ENCODE results near the gene CHRNA7. TPM values are rescaled to one million over a fixed set of nuclear protein-coding genes. Genes with fewer than 3 reads are reported as not detected.

CHRNA7 gene
- polyA plus RNA-seq (2012; ENCODE audit: low read depth, missing spikeins), result not detected

DNA sequence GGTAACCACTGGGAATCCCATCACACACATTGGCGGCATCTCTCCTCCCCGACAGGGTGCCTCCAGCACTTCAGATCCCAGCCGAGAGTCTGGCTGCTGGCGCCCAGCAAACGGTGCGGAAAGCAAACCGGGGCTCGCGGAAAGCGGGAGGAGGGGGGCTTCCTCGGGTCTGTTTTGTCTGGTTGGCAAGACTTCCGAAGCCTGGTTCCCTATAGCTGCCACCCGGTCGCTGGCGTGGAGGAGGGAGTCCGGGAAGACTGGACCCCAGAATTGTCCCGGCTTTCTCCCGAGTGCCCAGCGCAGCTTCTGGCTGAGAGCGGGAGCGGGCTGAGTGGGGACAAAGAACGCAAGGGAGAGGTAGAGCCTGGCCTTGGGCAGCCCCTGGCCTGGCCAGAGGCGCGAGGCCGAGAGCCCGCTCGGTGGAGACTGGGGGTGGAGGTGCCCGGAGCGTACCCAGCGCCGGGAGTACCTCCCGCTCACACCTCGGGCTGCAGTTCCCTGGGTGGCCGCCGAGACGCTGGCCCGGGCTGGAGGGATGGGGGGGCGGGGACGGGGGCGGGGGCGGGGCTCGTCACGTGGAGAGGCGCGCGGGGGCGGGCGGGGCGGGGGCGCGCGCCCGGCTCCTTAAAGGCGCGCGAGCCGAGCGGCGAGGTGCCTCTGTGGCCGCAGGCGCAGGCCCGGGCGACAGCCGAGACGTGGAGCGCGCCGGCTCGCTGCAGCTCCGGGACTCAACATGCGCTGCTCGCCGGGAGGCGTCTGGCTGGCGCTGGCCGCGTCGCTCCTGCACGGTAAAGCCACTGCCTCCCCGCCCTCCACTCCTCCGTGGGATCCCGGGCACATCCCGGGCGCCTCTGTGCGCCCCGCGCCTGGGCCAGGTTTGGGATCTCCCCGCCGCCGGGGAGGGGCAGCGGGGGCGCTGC, at the start of gene CHRNA7:
Gene CHRNA7, plus strand, starts transcription at position 654 of the 920 bp plus-strand sequence. Its CDS starts 80 bp downstream, at position 734.
- TF ChIP-seq SPI1 (IDR thresholded peaks at IDR 0.05; ENCODE audit: low read depth, low read length), result no peak
- no peak for TF ChIP-seq POU2F2 (IDR thresholded peaks at IDR 0.05; ENCODE audit: low read depth, low read length)
- TF ChIP-seq POLR2AphosphoS5 (IDR thresholded peaks at IDR 0.05; ENCODE audit: low read depth, low read length), result no peak
- TF ChIP-seq PAX5 (IDR thresholded peaks at IDR 0.05; ENCODE audit: insufficient read depth, low read length, severe bottlenecking), result no peak
- FAIRE-seq (no peak), DNase-seq (ENCODE audit: insufficient read length, low spot score) (peak; percentile 46)

DNA sequence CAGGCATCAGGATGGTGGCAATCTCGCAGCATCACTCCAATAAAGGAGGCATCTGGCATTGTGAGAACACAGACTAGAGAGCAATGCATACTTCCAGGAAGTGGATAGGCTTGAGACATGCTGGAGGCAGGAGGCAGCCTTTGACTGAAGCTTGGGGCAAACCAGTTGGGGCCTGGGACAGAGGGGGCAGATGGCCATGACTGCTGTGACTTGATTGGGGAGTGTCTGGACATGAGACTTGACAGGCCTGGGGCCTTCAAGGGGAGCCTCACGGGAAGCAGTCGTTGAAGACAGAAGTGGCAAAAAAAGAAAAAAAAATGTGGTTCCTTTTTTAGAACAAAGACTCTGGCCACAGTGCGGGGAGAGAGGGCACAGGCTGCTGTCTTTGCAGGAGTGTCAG, 44.7 kb upstream of the CHRNA7 start:
- no peak for TF ChIP-seq PAX5 (IDR thresholded peaks at IDR 0.05; ENCODE audit: insufficient read depth, low read length, severe bottlenecking)
- no peak for TF ChIP-seq POU2F2 (IDR thresholded peaks at IDR 0.05; ENCODE audit: low read depth, low read length)
- no peak for TF ChIP-seq TAF1 (IDR thresholded peaks at IDR 0.05; ENCODE audit: low read depth, low read length)
- TF ChIP-seq SPI1 (IDR thresholded peaks at IDR 0.05; ENCODE audit: low read depth, low read length), result no peak
- TF ChIP-seq POLR2A (IDR thresholded peaks at IDR 0.05; ENCODE audit: low read depth, low read length), result no peak
- no peak for TF ChIP-seq POLR2AphosphoS5 (IDR thresholded peaks at IDR 0.05; ENCODE audit: low read depth, low read length)
- no peak for DNase-seq (ENCODE audit: insufficient read length, low spot score)
- no peak for FAIRE-seq

DNA sequence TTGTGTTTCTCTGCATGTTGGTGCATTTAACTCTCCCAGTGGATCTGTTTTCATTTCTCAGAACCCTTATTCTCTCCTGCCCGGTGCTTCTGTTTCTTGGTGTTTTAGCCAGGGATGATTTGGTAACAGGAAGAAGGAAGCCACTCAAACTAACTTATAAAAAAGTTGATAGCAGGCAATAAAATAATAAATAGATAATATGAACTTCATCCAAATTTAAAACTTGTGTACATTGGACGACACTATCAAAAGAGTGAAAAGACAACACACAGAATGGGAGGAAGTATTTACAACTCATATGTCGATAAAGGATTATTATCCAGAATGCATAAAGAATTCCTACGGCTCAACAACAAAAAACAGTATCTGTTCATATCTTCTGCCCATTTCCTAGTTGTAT, 37.3 kb upstream of the CHRNA7 start:
- TF ChIP-seq PAX5 (IDR thresholded peaks at IDR 0.05; ENCODE audit: insufficient read depth, low read length, severe bottlenecking) (no peak), POLR2A (IDR thresholded peaks at IDR 0.05; ENCODE audit: low read depth, low read length) (no peak), TAF1 (IDR thresholded peaks at IDR 0.05; ENCODE audit: low read depth, low read length) (no peak), SPI1 (IDR thresholded peaks at IDR 0.05; ENCODE audit: low read depth, low read length) (no peak), POLR2AphosphoS5 (IDR thresholded peaks at IDR 0.05; ENCODE audit: low read depth, low read length) (no peak)

DNA sequence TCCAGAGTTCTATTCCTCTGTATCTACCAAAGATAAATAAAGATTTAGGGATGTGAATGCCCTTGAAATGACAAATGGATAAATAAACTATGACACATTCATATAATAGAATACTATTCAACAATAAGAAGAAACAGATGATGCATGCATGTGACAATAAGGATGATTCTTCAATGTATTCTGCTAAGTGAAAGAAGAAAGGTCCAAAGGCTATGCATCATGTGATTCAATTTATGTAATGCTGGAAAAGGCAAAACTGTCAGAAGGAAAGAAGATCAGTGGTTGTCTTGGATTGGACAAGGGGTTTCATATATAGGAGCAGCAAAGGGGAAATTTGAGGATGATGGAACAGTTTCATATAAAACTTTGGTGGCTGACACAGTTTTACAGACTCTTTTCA, 32.6 kb upstream of the CHRNA7 start:
- no peak for FAIRE-seq
- TF ChIP-seq SPI1 (IDR thresholded peaks at IDR 0.05; ENCODE audit: low read depth, low read length), result no peak
- no peak for TF ChIP-seq PAX5 (IDR thresholded peaks at IDR 0.05; ENCODE audit: insufficient read depth, low read length, severe bottlenecking)
- TF ChIP-seq POLR2AphosphoS5 (IDR thresholded peaks at IDR 0.05; ENCODE audit: low read depth, low read length), result no peak
- TF ChIP-seq POLR2A (IDR thresholded peaks at IDR 0.05; ENCODE audit: low read depth, low read length), result no peak
- TF ChIP-seq POU2F2 (IDR thresholded peaks at IDR 0.05; ENCODE audit: low read depth, low read length), result no peak
- TF ChIP-seq TAF1 (IDR thresholded peaks at IDR 0.05; ENCODE audit: low read depth, low read length), result no peak
- DNase-seq (ENCODE audit: insufficient read length, low spot score), result no peak

More for the DNA sequence above, 37.3 kb upstream of the CHRNA7 start:
- DNase-seq (ENCODE audit: insufficient read length, low spot score), result no peak
- no peak for FAIRE-seq

DNA sequence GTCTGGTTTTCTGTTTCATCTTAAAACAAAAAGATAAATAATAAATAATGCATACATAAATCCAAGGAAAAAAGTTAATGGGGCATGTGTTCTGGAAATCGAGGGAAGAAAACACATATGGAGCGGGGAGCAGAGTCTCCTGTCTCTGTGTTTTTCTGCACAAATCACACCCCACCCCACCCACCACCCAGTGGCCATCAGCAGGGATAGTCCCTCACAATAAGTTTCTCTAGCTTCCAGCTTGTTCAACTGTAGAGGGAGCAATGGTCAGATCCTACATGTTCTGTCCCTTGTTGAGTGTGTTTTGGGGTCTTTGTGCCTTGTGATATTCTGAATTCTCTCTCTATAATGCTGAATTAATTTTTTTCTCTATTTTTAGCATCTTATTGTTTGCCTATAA, 26.8 kb upstream of the CHRNA7 start:
- no peak for FAIRE-seq
- DNase-seq (ENCODE audit: insufficient read length, low spot score), result no peak
- TF ChIP-seq POU2F2 (IDR thresholded peaks at IDR 0.05; ENCODE audit: low read depth, low read length), result no peak
- no peak for TF ChIP-seq POLR2A (IDR thresholded peaks at IDR 0.05; ENCODE audit: low read depth, low read length)
- no peak for TF ChIP-seq SPI1 (IDR thresholded peaks at IDR 0.05; ENCODE audit: low read depth, low read length)
- no peak for TF ChIP-seq TAF1 (IDR thresholded peaks at IDR 0.05; ENCODE audit: low read depth, low read length)
- no peak for TF ChIP-seq PAX5 (IDR thresholded peaks at IDR 0.05; ENCODE audit: insufficient read depth, low read length, severe bottlenecking)
- TF ChIP-seq POLR2AphosphoS5 (IDR thresholded peaks at IDR 0.05; ENCODE audit: low read depth, low read length), result no peak

DNA sequence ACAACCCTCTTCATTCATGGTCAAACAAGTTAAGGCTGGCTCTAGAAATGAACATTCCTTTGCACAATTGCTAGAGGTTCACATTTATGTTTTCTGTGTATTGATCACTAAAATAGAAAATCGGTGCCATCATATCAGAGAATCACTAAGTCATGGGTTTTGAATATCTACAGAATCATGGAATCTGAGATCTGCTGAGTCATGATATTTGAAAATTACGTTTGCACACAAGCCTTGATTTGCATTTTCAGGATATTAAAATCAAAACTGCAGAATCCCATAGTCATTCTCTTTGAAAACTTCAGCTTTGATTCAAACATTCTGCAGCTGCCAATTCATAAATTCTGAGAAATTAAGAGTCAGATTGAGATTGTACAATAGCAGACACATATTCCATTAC, 26.1 kb upstream of the CHRNA7 start:
- FAIRE-seq (no peak), DNase-seq (ENCODE audit: insufficient read length, low spot score) (no peak)
- TF ChIP-seq POLR2AphosphoS5 (IDR thresholded peaks at IDR 0.05; ENCODE audit: low read depth, low read length) (no peak), TAF1 (IDR thresholded peaks at IDR 0.05; ENCODE audit: low read depth, low read length) (no peak), PAX5 (IDR thresholded peaks at IDR 0.05; ENCODE audit: insufficient read depth, low read length, severe bottlenecking) (no peak), SPI1 (IDR thresholded peaks at IDR 0.05; ENCODE audit: low read depth, low read length) (no peak), POU2F2 (IDR thresholded peaks at IDR 0.05; ENCODE audit: low read depth, low read length) (no peak), POLR2A (IDR thresholded peaks at IDR 0.05; ENCODE audit: low read depth, low read length) (no peak)

DNA sequence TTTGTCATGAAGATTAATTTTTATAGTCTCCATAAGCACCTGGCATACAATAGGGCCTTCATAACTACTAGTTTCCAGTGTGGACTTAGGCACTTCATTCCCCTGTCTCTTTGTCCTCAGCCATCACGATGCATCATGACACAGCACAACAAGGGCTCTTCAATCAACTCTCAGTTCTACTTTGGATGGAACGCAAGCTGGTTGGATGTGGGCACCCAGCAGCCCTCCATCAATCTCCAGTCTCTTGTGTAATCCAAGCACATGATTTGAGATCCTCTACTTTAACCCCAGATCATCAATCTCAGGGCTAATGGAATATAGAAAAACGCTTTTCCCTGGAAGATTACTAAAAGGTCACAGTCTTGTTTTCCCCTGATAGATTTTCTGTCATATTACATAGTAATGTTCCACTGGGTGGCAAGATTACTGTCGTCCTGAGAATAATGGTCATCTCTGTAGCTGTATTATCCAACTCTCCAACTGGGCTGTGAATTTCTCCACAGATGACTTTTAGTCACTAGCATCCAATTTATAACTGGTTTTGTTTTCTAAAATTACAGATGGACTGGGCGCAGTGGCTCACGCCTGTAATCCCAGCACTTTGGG, 22.9 kb upstream of the CHRNA7 start:
- TF ChIP-seq POLR2AphosphoS5 (IDR thresholded peaks at IDR 0.05; ENCODE audit: low read depth, low read length) (no peak), SPI1 (IDR thresholded peaks at IDR 0.05; ENCODE audit: low read depth, low read length) (no peak), TAF1 (IDR thresholded peaks at IDR 0.05; ENCODE audit: low read depth, low read length) (no peak), POU2F2 (IDR thresholded peaks at IDR 0.05; ENCODE audit: low read depth, low read length) (no peak), PAX5 (IDR thresholded peaks at IDR 0.05; ENCODE audit: insufficient read depth, low read length, severe bottlenecking) (no peak), POLR2A (IDR thresholded peaks at IDR 0.05; ENCODE audit: low read depth, low read length) (no peak)
- no peak for DNase-seq (ENCODE audit: insufficient read length, low spot score)
- no peak for FAIRE-seq

DNA sequence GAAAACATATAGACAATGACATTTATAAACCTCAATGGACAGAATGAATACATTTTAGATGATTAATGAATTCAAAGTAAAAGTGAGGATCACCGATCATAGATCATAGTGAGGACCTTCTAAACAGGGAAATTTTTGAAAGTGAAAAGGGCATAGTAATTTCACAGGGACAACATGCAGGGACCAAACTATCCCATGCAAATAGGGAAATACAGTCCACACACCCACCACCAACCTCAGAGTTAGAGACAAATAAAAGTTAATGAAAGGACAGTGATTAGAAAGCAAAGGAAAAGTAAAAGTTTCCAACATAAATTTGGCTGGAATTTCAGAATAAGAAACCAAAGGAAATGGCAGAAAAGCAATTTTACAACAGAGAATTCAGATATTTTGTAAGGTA, 15.4 kb upstream of the CHRNA7 start:
- no peak for FAIRE-seq
- TF ChIP-seq POLR2AphosphoS5 (IDR thresholded peaks at IDR 0.05; ENCODE audit: low read depth, low read length) (no peak), POLR2A (IDR thresholded peaks at IDR 0.05; ENCODE audit: low read depth, low read length) (no peak), TAF1 (IDR thresholded peaks at IDR 0.05; ENCODE audit: low read depth, low read length) (no peak), PAX5 (IDR thresholded peaks at IDR 0.05; ENCODE audit: insufficient read depth, low read length, severe bottlenecking) (no peak), SPI1 (IDR thresholded peaks at IDR 0.05; ENCODE audit: low read depth, low read length) (no peak)

DNA sequence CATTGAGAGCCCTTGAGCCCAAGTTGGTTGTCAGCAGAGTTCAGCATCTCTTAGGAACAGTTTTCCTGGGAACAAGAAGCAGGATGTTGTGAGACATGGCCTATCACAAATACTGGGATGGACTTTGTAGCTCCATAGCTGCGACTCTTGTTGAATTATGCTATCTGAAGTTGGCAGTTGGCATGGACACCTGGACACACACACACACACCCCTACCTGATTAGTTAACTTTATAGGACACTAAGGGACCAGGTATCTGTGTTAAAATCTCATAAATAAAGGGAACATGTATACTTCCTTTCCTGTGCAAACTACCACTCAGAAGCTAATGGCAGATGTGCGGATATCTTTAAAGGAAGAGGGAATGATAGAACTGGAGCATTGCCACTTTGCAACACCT, 10.2 kb upstream of the CHRNA7 start:
- TF ChIP-seq POLR2AphosphoS5 (IDR thresholded peaks at IDR 0.05; ENCODE audit: low read depth, low read length) (no peak), PAX5 (IDR thresholded peaks at IDR 0.05; ENCODE audit: insufficient read depth, low read length, severe bottlenecking) (no peak), SPI1 (IDR thresholded peaks at IDR 0.05; ENCODE audit: low read depth, low read length) (no peak), POLR2A (IDR thresholded peaks at IDR 0.05; ENCODE audit: low read depth, low read length) (no peak), POU2F2 (IDR thresholded peaks at IDR 0.05; ENCODE audit: low read depth, low read length) (no peak), TAF1 (IDR thresholded peaks at IDR 0.05; ENCODE audit: low read depth, low read length) (no peak)
- DNase-seq (ENCODE audit: insufficient read length, low spot score), result no peak
- FAIRE-seq, result no peak

More for the DNA sequence above, 15.4 kb upstream of the CHRNA7 start:
- no peak for DNase-seq (ENCODE audit: insufficient read length, low spot score)
